Breast epithelium (tissue), 3 donors: Measurements from ENCODE around the gene DNAJC27.

Experiments
- CTCF ChIP-seq, 3 donors: fragments of 450-650 bp; IDR thresholded peaks; one replicate each; pipeline ENCODE4 v1.5.1; 2016 to 2017; ENCODE audit warnings: antibody characterized with exemption in 3 of 3, mild to moderate bottlenecking in 3 of 3, moderate library complexity in 3 of 3
- POLR2A ChIP-seq: fragments of 450-650 bp; IDR thresholded peaks from one replicate; pipeline ENCODE4 v1.6.1; 2016; ENCODE audit warnings: antibody characterized with exemption, mild to moderate bottlenecking, moderate library complexity

GRCh38 chr2:24926602-24927252, 45.0 kb downstream of the DNAJC27 start:
- TF ChIP-seq CTCF (IDR thresholded peaks at IDR 0.05) (no peak), POLR2A (no peak)
